Measurements from ENCODE around the gene PLEKHA7. TPM values are rescaled to one million over a fixed set of nuclear protein-coding genes. Genes with fewer than 3 reads are reported as not detected.

PLEKHA7 gene
- total RNA-seq, 4 donors from 2014 or later, result 14.7 to 33.5 (median 16.7) TPM

DNA sequence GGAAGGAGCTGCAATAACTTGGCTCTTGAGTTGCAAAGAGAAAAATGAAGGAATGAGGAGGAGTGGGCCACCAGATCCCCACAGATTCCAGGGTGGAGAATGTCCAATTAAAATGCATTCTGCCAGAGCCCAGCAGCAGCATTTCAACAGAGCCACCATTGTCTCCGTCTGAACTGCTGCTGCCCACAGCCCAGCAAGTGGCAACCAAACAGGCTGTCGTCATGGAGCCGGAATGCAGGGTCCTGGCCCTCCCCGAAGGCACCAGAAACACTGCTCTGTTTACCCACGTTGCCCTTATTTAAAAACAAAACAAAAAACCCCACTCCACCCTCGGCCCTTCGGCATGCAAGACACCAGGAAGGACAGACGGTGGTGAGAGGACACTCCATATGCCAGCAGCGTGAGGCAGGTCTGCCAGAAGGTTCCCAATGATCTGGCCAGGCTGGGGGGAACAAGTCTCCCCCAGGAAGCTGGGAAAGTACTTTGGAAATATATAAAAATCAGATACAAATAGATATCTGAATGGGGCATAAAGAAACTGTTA, 32.5 kb downstream of the PLEKHA7 start:
- TF ChIP-seq, protein P1, sequence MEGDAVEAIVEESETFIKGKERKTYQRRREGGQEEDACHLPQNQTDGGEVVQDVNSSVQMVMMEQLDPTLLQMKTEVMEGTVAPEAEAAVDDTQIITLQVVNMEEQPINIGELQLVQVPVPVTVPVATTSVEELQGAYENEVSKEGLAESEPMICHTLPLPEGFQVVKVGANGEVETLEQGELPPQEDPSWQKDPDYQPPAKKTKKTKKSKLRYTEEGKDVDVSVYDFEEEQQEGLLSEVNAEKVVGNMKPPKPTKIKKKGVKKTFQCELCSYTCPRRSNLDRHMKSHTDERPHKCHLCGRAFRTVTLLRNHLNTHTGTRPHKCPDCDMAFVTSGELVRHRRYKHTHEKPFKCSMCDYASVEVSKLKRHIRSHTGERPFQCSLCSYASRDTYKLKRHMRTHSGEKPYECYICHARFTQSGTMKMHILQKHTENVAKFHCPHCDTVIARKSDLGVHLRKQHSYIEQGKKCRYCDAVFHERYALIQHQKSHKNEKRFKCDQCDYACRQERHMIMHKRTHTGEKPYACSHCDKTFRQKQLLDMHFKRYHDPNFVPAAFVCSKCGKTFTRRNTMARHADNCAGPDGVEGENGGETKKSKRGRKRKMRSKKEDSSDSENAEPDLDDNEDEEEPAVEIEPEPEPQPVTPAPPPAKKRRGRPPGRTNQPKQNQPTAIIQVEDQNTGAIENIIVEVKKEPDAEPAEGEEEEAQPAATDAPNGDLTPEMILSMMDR (IDR thresholded peaks at IDR 0.05; ENCODE audit: low read depth), result no peak

DNA sequence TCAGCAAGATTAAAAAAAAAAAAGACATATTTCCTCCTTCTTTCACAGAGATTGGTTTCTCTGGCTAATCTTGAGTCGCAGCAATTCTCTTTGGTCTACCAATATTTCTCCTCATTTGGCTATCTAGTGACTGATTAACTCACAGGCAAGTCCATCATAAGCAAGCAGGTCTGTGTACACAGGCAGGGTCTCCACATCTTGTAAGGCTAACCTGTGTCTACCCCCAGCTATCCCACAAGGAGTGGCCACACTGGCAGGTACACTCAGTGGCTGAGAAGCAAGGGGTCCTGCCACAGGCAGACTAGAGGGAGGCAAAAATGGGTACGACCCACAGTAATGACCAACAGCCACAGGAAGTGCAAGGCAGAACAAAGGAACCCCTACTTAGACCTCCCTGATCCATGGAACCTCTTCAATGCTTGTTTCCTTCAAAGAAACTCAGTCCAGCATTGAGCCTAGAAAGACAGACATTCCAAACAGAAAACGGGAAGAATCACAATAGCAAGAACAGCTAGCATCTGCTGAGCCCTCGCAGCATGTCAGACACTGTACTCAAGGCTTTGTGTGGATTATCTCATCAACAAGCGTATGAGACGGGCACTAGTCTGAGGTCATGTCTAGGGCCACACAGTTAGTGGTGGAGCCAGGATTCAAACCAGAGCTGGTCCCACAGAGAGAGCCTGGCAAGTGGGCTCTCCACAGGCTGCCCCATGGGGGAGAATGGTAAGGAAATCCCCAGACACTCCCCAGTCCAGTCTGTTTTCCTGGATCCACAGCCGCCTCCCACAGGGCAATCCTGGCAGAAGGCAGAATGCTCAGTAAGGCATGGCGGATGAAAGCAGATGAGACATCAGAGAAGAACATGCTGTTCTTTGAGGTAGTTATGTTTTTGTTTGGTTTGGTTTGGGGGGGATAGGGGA, 34.3 kb downstream of the PLEKHA7 start:
- TF ChIP-seq, protein P1 (IDR thresholded peaks at IDR 0.05; ENCODE audit: low read depth), result no peak

DNA sequence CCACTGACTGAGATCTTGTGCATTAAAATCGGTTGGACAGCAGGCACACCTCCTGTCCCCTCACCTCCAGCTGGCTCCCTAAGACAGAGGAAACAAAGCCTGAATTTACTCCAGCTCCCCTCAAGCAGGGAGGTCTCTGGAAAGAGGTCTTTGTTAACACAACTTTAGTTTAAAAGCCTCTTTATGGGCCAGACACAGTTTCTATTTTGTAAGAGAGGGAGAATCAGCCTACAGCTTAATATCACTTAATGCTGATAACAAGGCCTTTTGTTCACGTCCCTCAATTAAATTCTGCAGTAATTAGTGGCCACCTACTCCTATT, 36.3 kb downstream of the PLEKHA7 start:
- TF ChIP-seq, protein P1 (IDR thresholded peaks at IDR 0.05; ENCODE audit: low read depth), result no peak

DNA sequence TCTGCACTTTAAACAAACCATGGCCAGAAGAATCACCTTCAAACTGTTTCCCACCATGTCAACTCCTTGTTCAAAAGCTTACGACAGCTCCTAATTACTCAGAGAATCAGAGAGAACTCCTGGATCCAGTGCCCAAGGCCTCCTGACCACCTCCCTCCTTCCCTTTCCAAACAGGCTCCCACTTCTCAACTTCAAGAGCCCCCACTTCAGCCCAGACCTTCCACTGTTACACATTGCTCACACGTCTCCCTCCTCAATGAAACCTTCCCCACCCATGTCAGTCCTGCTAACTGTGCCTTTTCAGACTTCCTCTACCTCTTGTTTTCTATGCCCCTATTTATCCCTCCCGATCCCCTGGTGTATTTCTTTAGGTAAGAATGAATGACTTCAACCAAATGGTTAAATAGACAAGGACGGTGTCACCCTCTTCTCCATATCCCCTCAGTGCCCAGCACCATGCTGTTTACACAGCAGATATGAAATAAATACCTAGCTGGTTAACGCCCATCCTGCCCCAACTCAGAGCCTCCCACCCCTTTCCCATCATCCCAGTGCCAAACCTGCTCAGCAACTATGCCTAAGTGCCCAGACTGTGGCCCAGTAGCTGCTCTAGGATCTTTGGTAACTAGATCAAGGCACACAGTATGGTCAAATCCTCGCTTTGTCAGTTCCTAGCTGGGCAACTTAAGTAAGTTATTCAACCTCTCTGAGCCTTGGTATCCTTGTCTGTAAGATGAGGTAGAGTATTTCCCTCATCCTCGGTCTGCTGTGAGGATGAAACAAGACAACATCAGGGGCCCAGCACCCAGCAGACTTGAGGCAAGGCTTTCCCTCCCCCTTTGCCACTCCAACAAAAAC, 36.8 kb downstream of the PLEKHA7 start:
- TF ChIP-seq, protein P1 (IDR thresholded peaks at IDR 0.05; ENCODE audit: low read depth), result no peak

DNA sequence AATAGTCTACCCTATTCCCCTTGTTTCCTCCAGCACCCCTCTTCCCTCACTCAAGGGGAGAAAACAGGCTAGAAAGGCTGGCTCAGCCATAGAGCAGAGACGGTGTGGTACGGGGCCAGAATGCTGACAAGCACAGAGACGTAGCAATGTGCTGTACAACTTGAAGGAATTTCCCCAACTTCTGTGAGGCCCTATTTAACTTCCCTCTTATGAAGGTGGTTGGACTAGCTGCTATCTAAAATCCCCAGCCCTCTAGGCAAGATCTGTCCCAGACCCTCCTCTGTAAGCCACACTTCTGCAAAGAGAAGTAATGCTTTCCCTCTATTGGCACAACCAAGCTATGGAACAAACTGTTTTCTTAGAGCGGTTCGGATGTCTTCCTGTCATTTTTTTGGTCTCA, 37.8 kb downstream of the PLEKHA7 start:
- TF ChIP-seq, protein P1 (IDR thresholded peaks at IDR 0.05; ENCODE audit: low read depth), result no peak

DNA sequence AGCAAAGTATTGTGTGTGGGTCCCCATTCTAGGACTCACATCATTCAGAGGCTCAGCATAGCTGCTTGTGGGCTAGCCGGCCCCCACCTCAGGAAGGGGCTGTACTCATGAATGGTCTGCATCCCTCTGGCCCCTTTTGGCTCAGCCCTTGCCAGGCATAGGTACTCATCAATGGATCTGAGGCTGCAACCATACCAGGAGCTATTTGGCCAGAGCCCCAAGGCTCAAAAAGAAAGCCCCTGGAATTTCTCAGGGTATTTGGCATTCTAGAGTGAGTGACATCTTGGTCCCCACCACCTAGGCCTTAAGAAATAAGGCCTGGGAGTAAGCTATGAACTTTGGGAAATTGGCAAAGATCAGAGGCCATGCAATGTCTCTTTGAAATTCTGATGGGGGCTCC, 38.3 kb downstream of the PLEKHA7 start:
- TF ChIP-seq, protein P1 (IDR thresholded peaks at IDR 0.05; ENCODE audit: low read depth), result no peak

Measured in subcutaneous adipose tissue (tissue), 4 donors.